HG03097 (cell line): ENCODE results near the gene GDAP2.

Experiments
- ATAC-seq: cut with Tn5 transposase; IDR thresholded peaks from one replicate; pipeline ENCODE4 v1.9.1; 2021; ENCODE audit not compliant: unreplicated experiment, low FRiP score

GDAP2 gene

GRCh38 chr1:117843791-117844190 lies 85.6 kb downstream of the GDAP2 start:
- ATAC-seq = no peak

GRCh38 chr1:117842408-117843170 lies 86.8 kb downstream of the GDAP2 start:
- ATAC-seq = no peak

GRCh38 chr1:117841117-117841650 lies 88.2 kb downstream of the GDAP2 start:
- no peak for ATAC-seq

- no peak for ATAC-seq
Measured at GRCh38 chr1:117838911-117839310, 90.5 kb downstream of the GDAP2 start.

GRCh38 chr1:117836069-117836468 lies 93.4 kb downstream of the GDAP2 start:
- no peak for ATAC-seq

- no peak for ATAC-seq
Measured at GRCh38 chr1:117834416-117834815, 95.0 kb downstream of the GDAP2 start.

- ATAC-seq = no peak
Measured at GRCh38 chr1:117832453-117832852, 97.0 kb downstream of the GDAP2 start.

- ATAC-seq = no peak
Measured at GRCh38 chr1:117830222-117830621, 99.2 kb downstream of the GDAP2 start.

GRCh38 chr1:117828201-117828600 lies 101.2 kb downstream of the GDAP2 start:
- ATAC-seq = no peak

GRCh38 chr1:117826540-117827078 lies 102.8 kb downstream of the GDAP2 start:
- ATAC-seq = no peak

GRCh38 chr1:117826119-117826518 lies 103.3 kb downstream of the GDAP2 start:
- ATAC-seq = no peak

- no peak for ATAC-seq
Measured at GRCh38 chr1:117825414-117825813, 104.0 kb downstream of the GDAP2 start.

GRCh38 chr1:117824616-117825015 lies 104.8 kb downstream of the GDAP2 start:
- ATAC-seq = no peak

- no peak for ATAC-seq
Measured at GRCh38 chr1:117821774-117822482, 107.5 kb downstream of the GDAP2 start.

GRCh38 chr1:117821382-117821755 lies 108.1 kb downstream of the GDAP2 start:
- ATAC-seq = no peak

- ATAC-seq = no peak
Measured at GRCh38 chr1:117820694-117821381, 108.6 kb downstream of the GDAP2 start.

- ATAC-seq = no peak
Measured at GRCh38 chr1:117820096-117820495, 109.3 kb downstream of the GDAP2 start.

- no peak for ATAC-seq
Measured at GRCh38 chr1:117819301-117819700, 110.1 kb downstream of the GDAP2 start.

- no peak for ATAC-seq
Measured at GRCh38 chr1:117818456-117818855, 111.0 kb downstream of the GDAP2 start.

- ATAC-seq = no peak
Measured at GRCh38 chr1:117817629-117818028, 111.8 kb downstream of the GDAP2 start.

GRCh38 chr1:117815926-117816325 lies 113.5 kb downstream of the GDAP2 start:
- no peak for ATAC-seq
